Measurements from ENCODE around the gene RAB7B.

The RAB7B gene

DNA sequence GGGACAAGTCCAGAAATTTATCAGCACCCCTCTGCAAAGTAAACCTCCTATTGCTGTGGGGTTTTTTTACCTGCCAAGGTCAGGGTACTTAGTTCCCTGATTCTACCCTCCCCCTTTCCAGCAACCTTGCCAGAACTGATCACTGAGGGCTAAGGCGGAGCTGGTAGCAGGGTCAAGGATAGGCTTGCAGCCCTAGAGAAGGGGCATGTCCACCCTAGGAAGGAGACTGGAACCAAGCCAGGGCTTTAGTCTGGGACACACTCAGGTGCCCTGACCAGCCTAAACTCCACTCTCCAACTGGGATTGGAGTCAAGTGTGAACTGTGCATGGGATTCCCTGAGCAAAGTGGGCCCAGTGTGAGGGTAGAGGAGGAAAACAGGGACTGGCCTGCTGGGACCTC lies 53.4 kb downstream of the RAB7B start:
- H3K27me3 ChIP-seq (ENCODE audit: insufficient read depth, poor library complexity, severe bottlenecking): peaks cover 6% of the 10 kb centered on the region
- DNase-seq (ENCODE audit: low read depth in 1 of 2, low spot score in 1 of 2): no peak
- H3K4me3 ChIP-seq (replicated peaks; ENCODE audit: insufficient read depth, low read length): no peak overlapping the region
- TF ChIP-seq REST (IDR thresholded peaks at IDR 0.05; ENCODE audit: insufficient replicate concordance, low read depth): no peak
- no peak for TF ChIP-seq CTCF (IDR thresholded peaks at IDR 0.05; ENCODE audit: insufficient read depth, low read length)
- TF ChIP-seq GABPA (IDR thresholded peaks at IDR 0.05; ENCODE audit: low read depth): no peak
- no peak for TF ChIP-seq POLR2AphosphoS5 (IDR thresholded peaks at IDR 0.05; ENCODE audit: low read depth)
- TF ChIP-seq SPI1 (IDR thresholded peaks at IDR 0.05; ENCODE audit: borderline replicate concordance, low read depth): no peak
- no peak overlapping the region for H3K27ac ChIP-seq (replicated peaks)

DNA sequence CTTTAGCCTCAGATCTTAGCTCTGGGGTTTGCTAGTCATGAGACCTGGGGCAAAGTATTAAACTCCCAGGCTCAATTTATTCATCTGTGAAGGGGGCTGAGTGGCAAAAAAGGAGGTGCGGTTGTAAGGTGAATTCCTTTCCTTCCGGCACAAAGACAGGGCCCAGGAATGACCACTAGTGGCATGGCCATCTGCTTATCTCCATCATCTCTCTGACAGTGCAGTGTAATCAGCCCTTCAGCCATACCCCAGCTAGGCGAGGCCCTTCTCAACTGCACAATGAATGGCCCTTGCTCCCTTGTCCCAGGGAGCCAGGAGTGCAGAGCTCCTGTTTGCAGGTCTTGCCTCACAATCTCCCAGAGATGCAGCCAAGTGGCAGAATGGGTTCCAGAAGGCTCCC lies 54.3 kb downstream of the RAB7B start:
- Histone ChIP-seq H3K4me3 (replicated peaks; ENCODE audit: insufficient read depth, low read length) (no peak overlapping the region), H3K27ac (replicated peaks) (no peak overlapping the region), H3K27me3 (ENCODE audit: insufficient read depth, poor library complexity, severe bottlenecking) (peaks cover 6% of the 10 kb centered on the region)
- TF ChIP-seq SPI1 (IDR thresholded peaks at IDR 0.05; ENCODE audit: borderline replicate concordance, low read depth) (no peak), CTCF (IDR thresholded peaks at IDR 0.05; ENCODE audit: insufficient read depth, low read length) (no peak), GABPA (IDR thresholded peaks at IDR 0.05; ENCODE audit: low read depth) (no peak), POLR2AphosphoS5 (IDR thresholded peaks at IDR 0.05; ENCODE audit: low read depth) (no peak), REST (IDR thresholded peaks at IDR 0.05; ENCODE audit: insufficient replicate concordance, low read depth) (no peak)
- DNase-seq (ENCODE audit: low read depth in 1 of 2, low spot score in 1 of 2): no peak

- peak in 1 of 2 experiments; percentile 31 for DNase-seq (ENCODE audit: low read depth in 1 of 2, low spot score in 1 of 2)
- H3K4me3 ChIP-seq (replicated peaks; ENCODE audit: insufficient read depth, low read length): no peak overlapping the region
- no peak overlapping the region for H3K27ac ChIP-seq (replicated peaks)
- no peak for TF ChIP-seq CTCF (IDR thresholded peaks at IDR 0.05; ENCODE audit: insufficient read depth, low read length)
- TF ChIP-seq SPI1 (IDR thresholded peaks at IDR 0.05; ENCODE audit: borderline replicate concordance, low read depth): peak; percentile 65; the same call in 1 of the 2 replicates
- H3K27me3 ChIP-seq (ENCODE audit: insufficient read depth, poor library complexity, severe bottlenecking): peaks cover 9% of the 10 kb centered on the region
Observed at GRCh38 chr1:205948039-205948438, 55.2 kb downstream of the RAB7B start.

GRCh38 chr1:205947024-205947423 lies 56.2 kb downstream of the RAB7B start:
- no peak for DNase-seq (ENCODE audit: low read depth in 1 of 2, low spot score in 1 of 2)
- no peak overlapping the region for H3K27ac ChIP-seq (replicated peaks)
- TF ChIP-seq REST (IDR thresholded peaks at IDR 0.05; ENCODE audit: insufficient replicate concordance, low read depth) (no peak), GABPA (IDR thresholded peaks at IDR 0.05; ENCODE audit: low read depth) (no peak)
- no peak overlapping the region for H3K4me3 ChIP-seq (replicated peaks; ENCODE audit: insufficient read depth, low read length)
- H3K27me3 ChIP-seq (ENCODE audit: insufficient read depth, poor library complexity, severe bottlenecking): peaks cover 9% of the 10 kb centered on the region

Data from HL-60 (cell line).